ENCODE results near the gene NEK10.
"Not testable (repeated sequence)": the region's sequence is repeated elsewhere in the genome, so short reads cannot be mapped to it uniquely, and the experiment has no call there.

NEK10 gene

GRCh38 chr3:27368831-27369607 lies at the start of gene NEK10:
NEK10 (minus strand) TSS chr3:27369383; CDS start chr3:27352882, 16,501 bp downstream.
- peak; percentile 93 for DNase-seq

- DNase-seq: no peak
Measured at GRCh38 chr3:27415202-27415601, 46.0 kb upstream of the NEK10 start.

- DNase-seq: no peak
Measured at GRCh38 chr3:27392950-27393679, 23.9 kb upstream of the NEK10 start.

- not testable (repeated sequence) for DNase-seq
Measured at GRCh38 chr3:27392414-27392813, 23.2 kb upstream of the NEK10 start.

GRCh38 chr3:27391796-27392195 lies 22.6 kb upstream of the NEK10 start:
- no peak for DNase-seq

GRCh38 chr3:27387625-27388024 lies 18.4 kb upstream of the NEK10 start:
- no peak for DNase-seq

- DNase-seq: no peak
Measured at GRCh38 chr3:27385504-27385903, 16.3 kb upstream of the NEK10 start.

GRCh38 chr3:27384191-27384590 lies 15.0 kb upstream of the NEK10 start:
- DNase-seq: no peak

- DNase-seq: no peak
Measured at GRCh38 chr3:27380433-27381357, 11.5 kb upstream of the NEK10 start.

GRCh38 chr3:27378331-27378730 lies 9.1 kb upstream of the NEK10 start:
- DNase-seq: no peak

GRCh38 chr3:27376109-27376772 lies 7.1 kb upstream of the NEK10 start:
- no peak for DNase-seq

- no peak for DNase-seq
Measured at GRCh38 chr3:27366062-27366591, 3.1 kb downstream of the NEK10 start.

GRCh38 chr3:27360113-27361078 lies 8.8 kb downstream of the NEK10 start:
- DNase-seq: no peak

GRCh38 chr3:27358372-27358771 lies 10.8 kb downstream of the NEK10 start:
- DNase-seq: no peak

GRCh38 chr3:27357665-27358258 lies 11.4 kb downstream of the NEK10 start:
- peak; percentile 72 for DNase-seq

GRCh38 chr3:27356976-27357375 lies 12.2 kb downstream of the NEK10 start:
- DNase-seq: no peak

GRCh38 chr3:27354588-27355203 lies 14.5 kb downstream of the NEK10 start:
- DNase-seq: no peak

- DNase-seq: no peak
Measured at GRCh38 chr3:27354161-27354560, 15.0 kb downstream of the NEK10 start.

- no peak for DNase-seq
Measured at GRCh38 chr3:27353221-27353620, 16.0 kb downstream of the NEK10 start.

GRCh38 chr3:27352047-27352446 lies 17.1 kb downstream of the NEK10 start:
- DNase-seq: no peak
